ENCODE measurements around the gene ZFP36L2. TPM values are rescaled to one million over a fixed set of nuclear protein-coding genes. Genes with fewer than 3 reads are reported as not detected.

ZFP36L2 gene
- polyA plus RNA-seq, 1 experiment, result 16.0 TPM

DNA sequence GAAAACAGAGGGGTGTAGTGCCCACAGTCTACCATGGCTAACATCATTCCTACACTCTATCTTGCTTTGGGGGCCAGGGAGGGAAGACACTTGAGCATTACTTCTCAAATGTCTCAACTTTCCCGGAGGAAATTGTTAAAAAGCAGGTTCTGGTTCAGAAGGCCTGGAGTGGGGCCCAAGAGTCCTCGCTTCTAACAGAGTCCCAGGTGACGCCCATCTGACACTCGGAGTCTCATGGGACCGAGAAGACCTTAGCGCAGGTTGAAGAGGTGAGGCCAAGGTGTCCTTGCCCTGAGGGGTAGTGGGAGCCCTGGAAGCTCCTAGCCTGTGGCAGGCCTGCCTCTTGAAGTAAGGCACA lies 40.1 kb downstream of the ZFP36L2 start:
- ChIA-PET POLR2A (interaction anchor here (0.7 kb wide), 1 partner anchor 12 kb away, joined by 3 read pairs; no protein-coding TSS in a partner anchor), CTCF (no interaction called here)
- no peak for DNase-seq (ENCODE audit: low read depth, low spot score)
- Histone ChIP-seq H3K4me3 (ENCODE audit: low read depth, low read length) (no peak overlapping the region), H3K9me3 (ENCODE audit: control insufficient read depth, insufficient read depth, low read length) (no peaks in the 10 kb centered on the region), H3K27me3 (ENCODE audit: control insufficient read depth, insufficient read depth, low read length) (no peaks in the 10 kb centered on the region), H3K27ac (ENCODE audit: low read depth, low read length) (no peak overlapping the region)
- TF ChIP-seq, protein P1, sequence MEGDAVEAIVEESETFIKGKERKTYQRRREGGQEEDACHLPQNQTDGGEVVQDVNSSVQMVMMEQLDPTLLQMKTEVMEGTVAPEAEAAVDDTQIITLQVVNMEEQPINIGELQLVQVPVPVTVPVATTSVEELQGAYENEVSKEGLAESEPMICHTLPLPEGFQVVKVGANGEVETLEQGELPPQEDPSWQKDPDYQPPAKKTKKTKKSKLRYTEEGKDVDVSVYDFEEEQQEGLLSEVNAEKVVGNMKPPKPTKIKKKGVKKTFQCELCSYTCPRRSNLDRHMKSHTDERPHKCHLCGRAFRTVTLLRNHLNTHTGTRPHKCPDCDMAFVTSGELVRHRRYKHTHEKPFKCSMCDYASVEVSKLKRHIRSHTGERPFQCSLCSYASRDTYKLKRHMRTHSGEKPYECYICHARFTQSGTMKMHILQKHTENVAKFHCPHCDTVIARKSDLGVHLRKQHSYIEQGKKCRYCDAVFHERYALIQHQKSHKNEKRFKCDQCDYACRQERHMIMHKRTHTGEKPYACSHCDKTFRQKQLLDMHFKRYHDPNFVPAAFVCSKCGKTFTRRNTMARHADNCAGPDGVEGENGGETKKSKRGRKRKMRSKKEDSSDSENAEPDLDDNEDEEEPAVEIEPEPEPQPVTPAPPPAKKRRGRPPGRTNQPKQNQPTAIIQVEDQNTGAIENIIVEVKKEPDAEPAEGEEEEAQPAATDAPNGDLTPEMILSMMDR (IDR thresholded peaks at IDR 0.05; ENCODE audit: low read depth, low read length), result no peak

DNA sequence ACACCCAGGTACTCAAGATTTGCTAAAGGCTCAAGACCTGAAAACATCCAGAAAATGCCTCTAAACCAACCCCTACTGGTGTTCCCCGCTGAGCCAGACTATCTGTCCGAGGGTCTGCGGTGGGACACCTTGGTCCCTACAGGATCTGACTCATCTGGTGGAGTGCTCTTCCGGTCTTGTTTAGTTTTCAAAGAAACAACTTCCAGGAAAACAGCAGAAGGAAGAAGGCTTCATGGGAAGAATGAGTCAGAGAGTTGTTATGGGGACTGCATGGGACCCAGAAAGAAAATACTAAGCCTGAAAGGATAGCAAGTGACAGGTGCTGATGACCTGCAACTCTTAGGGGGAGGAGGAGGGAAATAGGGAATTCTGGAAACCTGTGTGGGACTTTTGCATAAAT lies 41.3 kb downstream of the ZFP36L2 start:
- Histone ChIP-seq H3K27ac (ENCODE audit: low read depth, low read length) (no peak overlapping the region), H3K27me3 (ENCODE audit: control insufficient read depth, insufficient read depth, low read length) (no peaks in the 10 kb centered on the region), H3K4me3 (ENCODE audit: low read depth, low read length) (no peak overlapping the region), H3K9me3 (ENCODE audit: control insufficient read depth, insufficient read depth, low read length) (no peaks in the 10 kb centered on the region)
- ChIA-PET POLR2A (no interaction called here), CTCF (no interaction called here)
- TF ChIP-seq, protein P1 (IDR thresholded peaks at IDR 0.05; ENCODE audit: low read depth, low read length), result no peak
- DNase-seq (ENCODE audit: low read depth, low spot score), result no peak

DNA sequence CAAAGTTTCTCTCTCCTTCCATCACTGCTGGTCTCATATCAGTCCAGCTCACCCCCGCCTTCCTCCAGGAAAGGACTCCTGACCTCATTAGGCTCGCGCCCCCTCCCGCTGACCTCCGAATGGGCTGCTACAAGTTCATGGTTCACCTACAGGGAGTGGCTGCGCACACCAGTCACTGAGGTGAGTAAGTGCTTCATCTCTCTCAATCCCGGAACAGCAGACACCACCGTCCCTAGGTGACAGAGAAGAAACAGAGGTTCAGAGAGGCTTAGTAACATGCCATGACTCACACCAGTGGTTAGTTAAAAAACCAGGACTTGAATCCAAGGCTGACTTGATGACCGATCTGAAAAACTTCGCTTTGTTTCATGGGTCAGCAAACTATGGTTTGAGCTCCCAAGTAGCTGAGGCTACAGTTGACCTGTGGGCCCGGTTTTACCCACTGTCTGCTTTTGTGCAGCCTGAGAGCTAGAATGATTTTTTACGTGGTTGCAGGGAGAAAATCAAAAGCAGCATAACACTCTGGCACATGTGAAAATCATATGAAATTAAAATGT lies 42.0 kb downstream of the ZFP36L2 start:
- H3K4me3 ChIP-seq (ENCODE audit: low read depth, low read length), result no peak overlapping the region
- H3K9me3 ChIP-seq (ENCODE audit: control insufficient read depth, insufficient read depth, low read length), result no peaks in the 10 kb centered on the region
- DNase-seq (ENCODE audit: low read depth, low spot score), result no peak
- CTCF ChIA-PET, result no interaction called here
- TF ChIP-seq, protein P1 (IDR thresholded peaks at IDR 0.05; ENCODE audit: low read depth, low read length), result no peak
- no peak overlapping the region for H3K27ac ChIP-seq (ENCODE audit: low read depth, low read length)
- no peaks in the 10 kb centered on the region for H3K27me3 ChIP-seq (ENCODE audit: control insufficient read depth, insufficient read depth, low read length)
- POLR2A ChIA-PET, result no interaction called here

DNA sequence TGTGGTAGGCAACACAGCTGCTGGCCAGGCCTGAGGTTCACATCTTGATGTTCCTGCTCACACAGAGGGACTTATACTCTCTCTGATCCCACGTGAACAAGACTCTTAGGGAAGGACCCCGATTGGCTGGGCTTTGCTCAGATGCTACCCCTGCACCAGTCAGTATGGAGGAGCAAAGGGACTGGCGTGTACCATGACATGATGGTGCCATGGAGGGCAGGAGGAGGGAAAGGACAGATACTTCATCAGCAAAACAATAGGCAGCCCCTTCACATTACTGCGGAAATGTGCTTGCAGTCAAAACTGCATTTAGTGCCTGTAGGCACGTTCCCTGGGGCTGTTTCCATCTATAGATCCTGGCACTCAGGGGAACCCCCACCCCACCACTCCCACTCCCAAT lies 42.7 kb downstream of the ZFP36L2 start:
- no peak overlapping the region for H3K27ac ChIP-seq (ENCODE audit: low read depth, low read length)
- ChIA-PET POLR2A (no interaction called here), CTCF (no interaction called here)
- TF ChIP-seq, protein P1 (IDR thresholded peaks at IDR 0.05; ENCODE audit: low read depth, low read length), result no peak
- H3K27me3 ChIP-seq (ENCODE audit: control insufficient read depth, insufficient read depth, low read length), result no peaks in the 10 kb centered on the region
- no peaks in the 10 kb centered on the region for H3K9me3 ChIP-seq (ENCODE audit: control insufficient read depth, insufficient read depth, low read length)
- no peak for DNase-seq (ENCODE audit: low read depth, low spot score)
- no peak overlapping the region for H3K4me3 ChIP-seq (ENCODE audit: low read depth, low read length)

DNA sequence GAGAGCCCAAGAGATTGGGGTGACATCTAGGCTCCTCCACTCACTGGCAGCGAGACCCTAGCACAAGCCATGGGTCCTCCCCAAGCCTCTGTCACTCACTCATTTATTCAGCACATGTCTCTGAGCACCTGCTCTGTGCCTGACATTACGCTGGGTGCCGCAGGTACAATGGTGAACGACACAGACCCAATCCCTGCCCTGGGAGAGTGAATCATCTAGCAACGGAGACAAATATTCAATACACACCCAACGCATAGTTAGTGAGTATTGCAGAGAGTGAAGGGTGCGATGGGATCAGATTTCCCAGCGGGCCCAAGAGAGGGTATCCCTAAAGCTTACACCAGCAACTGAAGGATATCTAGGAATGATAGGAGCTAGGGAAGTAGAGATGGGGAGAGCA lies 45.5 kb downstream of the ZFP36L2 start:
- peaks cover 13% of the 10 kb centered on the region for H3K9me3 ChIP-seq (ENCODE audit: control insufficient read depth, insufficient read depth, low read length)
- H3K4me3 ChIP-seq (ENCODE audit: low read depth, low read length), result no peak overlapping the region
- TF ChIP-seq, protein P1 (IDR thresholded peaks at IDR 0.05; ENCODE audit: low read depth, low read length), result no peak
- POLR2A ChIA-PET, result interaction anchor here (0.6 kb wide), 2 partner anchors 38 to 39 kb away, joined by 4 to 5 read pairs; no protein-coding TSS in a partner anchor
- CTCF ChIA-PET, result interaction anchor here (1.2 kb wide), 1 partner anchor 19 kb away, joined by 5 read pairs; no protein-coding TSS in a partner anchor
- H3K27me3 ChIP-seq (ENCODE audit: control insufficient read depth, insufficient read depth, low read length), result no peaks in the 10 kb centered on the region
- no peak overlapping the region for H3K27ac ChIP-seq (ENCODE audit: low read depth, low read length)
- no peak for DNase-seq (ENCODE audit: low read depth, low spot score)
